ENCODE measurements around the gene ANO2.
"Not testable (repeated sequence)": the region's sequence is repeated elsewhere in the genome, so short reads cannot be mapped to it uniquely, and the experiment has no call there.

Gene ANO2

DNA sequence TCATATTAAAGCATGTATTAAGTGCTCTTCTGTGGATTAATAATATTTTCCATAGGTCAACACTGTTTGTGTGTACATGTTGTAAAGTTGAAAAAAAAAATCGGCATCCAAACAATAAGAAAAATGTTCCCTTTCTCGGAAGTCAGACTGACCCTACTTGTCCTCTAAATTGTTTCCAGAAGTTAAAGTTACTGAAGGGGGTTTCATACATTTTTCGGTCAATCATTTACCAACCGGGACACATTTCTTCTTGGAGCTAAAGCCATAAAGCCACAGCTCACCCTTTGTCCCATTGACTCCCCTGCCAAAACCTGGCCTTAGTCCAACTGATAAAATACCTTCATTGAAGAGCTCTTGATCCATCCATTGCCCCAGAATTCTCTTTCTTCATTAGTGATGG, 230.0 kb downstream of the ANO2 start:
- no peak for DNase-seq

DNA sequence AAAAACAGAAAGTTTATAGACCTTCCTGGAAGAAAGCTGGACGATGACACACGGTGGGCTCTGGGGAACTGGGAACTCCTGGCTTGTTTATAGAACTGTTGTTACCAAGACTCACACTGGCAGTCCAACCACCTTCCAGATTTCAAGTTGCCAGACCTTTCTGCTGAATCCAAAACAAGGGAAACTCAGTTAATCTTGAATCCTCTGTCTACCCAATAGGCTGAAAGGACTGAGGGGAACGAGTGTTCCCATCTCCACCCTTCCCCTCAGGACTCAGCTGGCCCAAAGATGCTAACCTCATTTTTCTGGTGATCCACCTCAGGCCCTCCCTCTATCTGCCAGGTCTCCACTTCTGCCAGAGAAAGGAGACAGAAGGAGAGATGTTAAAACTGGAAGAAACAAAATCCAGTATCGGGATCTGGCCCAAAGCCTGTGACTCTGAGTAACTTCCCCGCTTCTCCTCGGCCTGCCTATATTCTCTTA, 231.4 kb downstream of the ANO2 start:
- no peak for DNase-seq

DNA sequence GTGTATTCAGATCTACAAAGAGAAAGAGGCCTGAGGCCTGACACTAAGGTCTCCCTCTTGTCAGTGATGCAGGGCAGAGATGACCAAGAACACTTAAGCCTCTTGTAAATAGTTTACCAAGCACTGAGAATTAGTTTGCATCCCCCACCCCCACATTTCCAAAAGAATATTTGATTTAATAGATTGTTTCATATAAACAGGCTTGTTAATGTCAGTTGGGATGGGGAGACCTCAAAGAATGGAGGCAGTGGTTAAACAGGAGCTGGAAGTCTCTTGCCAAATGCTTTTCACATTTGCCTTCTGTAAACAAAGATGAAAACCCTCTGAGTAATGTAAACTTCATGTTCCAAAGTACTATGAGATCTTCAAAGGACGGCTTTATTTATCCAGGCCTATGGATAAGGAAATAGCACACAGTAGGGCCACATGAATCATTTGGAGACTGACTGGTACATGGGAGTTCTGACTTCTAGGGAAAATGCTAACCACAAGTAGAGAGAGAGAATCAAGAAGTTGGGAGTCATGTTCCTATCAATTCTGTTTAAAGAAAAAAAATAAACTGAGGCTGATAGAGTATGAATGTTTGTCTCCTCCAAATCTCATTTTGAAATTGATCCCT, 234.7 kb downstream of the ANO2 start:
- no peak for DNase-seq

DNA sequence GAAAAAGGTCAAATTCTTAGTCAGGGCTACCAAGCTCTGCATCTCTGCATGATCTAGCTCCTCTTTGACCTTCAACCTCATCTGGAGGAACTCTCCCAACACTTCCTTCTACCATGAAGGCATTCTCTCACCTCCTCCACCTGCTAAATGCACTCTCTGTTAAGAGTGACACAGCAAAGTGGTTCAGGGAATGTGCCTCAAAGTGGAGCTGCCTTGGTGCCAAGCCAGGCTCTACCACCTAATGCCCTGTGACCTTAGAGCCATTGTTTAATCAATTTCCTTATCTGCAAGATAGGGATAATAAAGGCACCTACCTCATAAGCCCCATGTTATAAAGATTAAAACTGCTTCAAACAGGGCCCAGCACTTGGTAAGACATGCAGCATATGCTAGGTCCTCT, 236.7 kb downstream of the ANO2 start:
- DNase-seq: no peak

DNA sequence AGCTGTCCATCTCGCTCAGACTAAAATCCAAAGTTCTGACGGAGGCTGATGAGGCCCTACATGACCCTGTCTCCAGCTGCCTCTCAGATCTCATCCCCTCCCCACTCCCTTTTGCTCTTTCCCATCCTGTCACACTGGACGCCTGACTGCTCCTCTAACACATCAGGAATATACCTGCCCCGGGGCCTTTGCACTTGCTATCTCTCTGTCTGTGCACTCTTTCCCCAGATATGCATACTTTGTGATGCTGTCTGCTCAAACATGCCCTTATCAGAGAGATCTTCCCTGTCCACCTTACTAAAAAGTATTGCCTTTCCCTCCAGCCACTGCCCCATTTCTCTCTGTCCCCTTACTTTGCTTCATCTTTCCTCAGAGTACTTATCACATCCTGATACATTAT, 238.8 kb downstream of the ANO2 start:
- DNase-seq: no peak

DNA sequence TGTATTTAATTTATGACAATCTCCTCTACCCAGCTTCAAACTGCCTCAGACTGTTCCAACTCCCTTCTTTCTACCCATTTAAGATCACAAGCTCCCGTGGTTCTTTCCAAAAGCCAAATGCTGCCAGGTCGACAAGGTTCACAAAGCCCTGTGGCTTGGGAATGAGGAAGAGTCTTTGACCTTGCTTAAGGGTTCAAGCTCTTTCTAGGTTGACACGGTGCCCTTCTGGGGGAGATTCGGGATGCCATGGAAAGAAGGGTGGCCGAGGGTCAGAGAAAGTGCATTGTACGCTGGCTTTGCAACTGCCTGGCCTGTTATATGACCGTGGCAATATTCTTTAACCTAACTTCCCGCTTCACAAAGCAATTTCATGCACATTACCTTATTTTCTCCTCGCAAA, 239.3 kb downstream of the ANO2 start:
- no peak for DNase-seq

DNA sequence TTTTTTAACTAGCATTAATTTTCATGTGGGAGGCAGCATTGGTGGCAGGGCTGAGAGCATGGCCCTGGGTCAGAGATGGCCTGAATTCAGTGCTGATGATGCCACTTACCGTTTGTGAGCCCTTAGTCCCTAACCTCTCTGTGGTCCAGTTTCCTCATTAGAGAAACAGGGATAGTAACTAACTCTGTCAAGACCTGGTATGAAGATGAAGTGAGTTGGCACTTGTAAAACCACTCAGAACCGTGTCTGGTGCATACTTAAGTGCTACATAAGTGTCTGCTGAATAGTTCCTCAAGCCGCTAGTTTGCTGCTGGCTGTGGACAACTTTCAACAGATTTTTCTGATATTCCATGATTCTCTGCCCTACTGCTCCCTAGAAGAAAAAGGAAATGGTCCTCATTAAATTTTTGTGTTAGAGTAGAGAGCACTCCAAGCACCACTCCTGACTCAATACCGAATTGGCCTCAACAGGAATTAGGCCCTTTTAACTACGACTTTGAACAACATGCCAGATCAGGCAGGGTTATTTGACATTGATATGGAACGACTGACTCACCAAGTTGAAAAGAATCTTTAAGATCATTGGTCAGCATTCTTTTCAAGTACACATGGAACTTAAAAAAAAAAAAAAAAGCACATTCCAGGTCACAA, 250.2 kb downstream of the ANO2 start:
- DNase-seq: no peak

DNA sequence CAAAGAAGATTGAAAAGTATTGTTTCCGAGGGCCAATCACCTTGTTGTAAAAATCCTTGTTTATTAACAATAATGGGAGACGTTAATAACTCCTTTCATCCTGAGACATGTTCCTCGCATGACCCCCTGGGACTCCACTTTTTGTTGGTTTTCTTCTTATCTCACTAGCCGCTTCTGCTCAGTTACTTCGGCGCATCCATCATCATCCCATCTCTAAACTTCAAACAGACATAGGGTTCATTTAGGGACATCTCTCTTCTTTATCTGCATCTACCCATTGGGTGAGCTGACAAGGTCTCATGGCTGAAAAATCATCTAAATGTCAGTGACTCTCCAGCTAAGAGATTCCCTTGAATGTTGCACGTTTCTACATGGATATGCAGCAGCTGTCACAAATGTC, 252.2 kb downstream of the ANO2 start:
- DNase-seq: no peak

DNA sequence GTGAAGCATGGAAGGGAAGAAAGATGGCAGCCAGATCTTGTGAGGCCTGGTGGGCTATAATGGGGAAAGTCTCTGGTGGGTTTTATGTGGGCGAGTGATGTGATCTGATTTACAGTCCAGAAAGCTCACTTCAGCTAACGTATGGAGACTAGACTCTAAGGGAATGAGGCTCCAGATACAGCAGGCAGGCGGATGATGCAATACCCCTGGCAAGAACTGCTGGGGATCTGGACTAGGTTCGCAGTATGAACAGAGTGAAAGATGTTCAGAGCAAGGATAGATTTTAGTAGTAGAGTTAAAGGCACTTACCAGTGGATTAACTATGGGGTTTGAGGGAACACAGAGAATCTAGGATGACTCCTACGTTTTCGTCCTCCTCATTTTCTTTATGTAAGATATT, 253.1 kb downstream of the ANO2 start:
- DNase-seq: no peak

DNA sequence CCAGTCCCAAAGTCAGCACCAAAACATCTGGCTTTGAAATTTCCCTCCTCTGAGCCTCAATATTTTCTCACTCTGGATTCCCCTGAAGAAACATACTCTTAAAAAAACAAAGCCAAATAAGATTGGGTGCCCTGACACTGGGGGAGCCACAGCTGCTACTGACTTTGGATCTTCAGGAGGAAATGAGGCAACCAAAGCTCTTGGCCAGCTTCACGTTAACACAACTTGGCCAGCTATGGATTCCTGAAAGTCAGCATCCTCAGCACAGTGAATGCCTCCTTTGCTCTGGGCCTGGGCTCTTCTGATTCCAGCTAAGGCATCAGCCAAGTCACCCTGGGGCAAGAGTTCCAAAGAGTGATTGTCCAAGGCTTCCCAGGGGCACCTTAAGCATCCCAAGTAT, 254.8 kb downstream of the ANO2 start:
- no peak for DNase-seq

DNA sequence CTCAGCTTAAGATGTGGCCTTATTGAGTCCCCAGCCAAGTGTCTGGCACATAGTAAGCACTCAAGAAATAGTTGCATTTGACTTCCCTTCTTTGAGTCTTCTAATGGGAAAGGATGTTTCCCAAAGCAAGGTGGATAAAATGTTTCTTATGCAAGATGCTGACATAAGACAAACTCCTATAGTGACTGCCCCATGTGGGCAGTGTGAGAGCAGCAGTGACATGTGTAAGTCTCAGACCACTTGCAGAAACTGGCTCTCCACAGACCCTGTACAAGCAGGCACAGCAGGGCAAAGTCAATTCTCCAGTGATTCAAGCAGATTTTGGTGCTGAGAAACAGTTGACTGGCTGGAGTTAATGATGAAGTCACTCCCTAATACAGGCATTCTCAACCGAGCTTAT, 255.3 kb downstream of the ANO2 start:
- no peak for DNase-seq

DNA sequence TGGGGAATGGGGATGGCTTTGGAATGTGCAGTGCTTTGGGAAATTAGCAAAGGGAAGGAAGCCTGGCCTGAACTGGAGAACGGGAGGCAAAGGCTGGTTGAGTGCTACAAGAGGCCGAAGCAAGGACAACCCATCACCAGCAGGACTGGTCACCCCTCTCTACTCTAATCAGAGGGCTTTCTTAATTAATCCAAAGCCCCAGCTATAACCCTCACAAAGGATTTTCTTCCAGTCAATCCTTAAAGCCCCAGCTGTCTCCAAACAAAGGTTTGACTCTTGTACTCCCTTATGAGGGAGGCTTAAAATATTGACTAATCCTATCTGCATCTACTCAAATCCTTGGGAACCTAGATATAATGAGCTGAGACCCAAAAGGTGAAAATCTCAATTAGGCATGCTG, 256.8 kb downstream of the ANO2 start:
- DNase-seq: no peak

DNA sequence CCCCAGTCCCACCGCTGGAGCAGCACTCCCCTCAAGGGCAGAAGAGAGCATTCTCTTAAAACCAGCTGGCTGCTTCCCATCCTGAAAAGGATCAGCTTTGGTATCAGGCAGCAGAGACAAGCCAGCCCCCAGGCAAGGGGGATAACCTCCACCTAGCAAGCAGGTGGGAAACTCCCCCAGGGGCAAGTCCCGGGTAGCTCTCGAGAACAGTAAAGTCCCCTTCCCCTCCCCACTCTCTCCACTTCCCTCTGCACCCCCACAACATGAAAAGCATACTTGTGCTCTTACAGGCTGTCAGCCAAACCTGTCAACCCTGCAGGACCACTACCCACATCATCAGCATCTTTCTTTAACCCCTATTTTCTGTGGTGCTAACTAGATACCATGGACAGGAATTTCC, 259.1 kb downstream of the ANO2 start:
- no peak for DNase-seq

DNA sequence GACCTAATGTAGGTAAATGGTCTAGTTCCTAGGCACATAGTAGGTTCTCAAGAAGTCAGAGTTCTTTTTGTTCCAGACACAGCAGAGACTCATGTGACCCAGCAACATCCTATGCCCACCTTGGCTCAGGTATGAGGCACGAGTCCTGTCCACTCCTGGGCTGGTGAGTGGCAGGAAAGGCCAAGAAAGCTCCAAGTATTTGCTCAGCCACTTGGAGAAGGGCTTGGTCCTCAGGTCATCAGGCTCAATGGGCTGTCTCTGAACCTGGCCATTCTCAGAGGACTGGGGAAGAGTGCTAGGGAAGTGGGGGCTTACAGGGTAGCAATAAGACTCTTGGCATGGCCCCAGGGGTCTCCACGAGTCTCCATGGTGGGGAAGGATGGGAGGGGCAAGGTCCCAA, 260.1 kb downstream of the ANO2 start:
- no peak for DNase-seq

DNA sequence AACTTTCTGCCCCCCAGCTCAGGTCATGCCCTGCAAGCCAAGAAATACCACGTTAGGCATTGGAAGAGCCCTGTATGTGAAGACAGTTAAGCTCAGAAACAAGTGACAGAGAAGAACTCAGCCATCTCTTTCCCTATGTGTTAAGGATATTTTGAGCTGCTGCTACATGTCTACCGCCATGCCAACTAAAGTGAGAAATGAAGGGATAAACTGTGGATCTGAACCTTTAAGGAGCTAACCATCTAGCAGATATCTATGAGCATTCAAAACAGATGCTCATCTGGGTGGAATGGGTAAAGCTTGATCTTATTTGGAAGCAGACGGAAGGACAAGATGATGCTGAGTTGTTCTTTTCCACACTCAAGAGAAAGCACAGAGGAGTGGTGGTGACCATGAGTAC, 262.5 kb downstream of the ANO2 start:
- no peak for DNase-seq

DNA sequence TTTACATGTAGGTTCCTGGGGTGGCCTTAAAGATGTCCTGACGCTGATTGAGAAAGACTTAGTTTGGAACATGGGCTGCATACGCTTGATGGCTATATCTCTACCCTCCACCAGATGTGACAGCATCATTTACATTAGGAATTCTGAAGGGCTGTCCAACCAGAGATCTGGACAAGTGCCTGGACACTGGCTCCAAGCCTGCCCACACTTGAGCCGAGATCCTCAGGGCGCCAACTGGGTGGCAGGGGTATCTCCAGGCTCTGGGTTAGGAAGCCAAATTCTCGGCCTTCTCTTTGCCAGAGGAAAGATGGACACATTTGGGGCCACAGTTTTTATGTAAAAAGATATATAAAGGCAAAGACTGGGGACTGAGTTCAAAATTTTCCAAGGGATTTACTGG, 266.9 kb downstream of the ANO2 start:
- no peak for DNase-seq

DNA sequence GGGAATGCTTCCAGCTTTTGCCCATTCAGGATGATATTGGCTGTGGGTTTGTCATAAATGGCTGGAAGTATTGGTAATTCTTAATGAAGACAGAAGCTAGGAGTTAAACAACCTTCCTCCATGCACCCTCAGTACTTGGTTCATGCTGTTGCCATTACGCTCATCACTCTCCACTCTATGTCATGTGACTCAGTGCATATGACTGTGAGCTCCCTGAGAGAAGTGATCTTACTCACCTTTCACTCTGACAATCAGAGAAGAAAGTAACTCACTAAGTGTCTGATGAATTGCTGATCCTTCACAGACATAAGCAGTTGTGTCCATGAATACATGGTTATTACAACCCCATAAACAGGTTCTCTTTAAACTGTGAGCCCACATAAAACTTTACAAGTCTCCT, 275.4 kb downstream of the ANO2 start:
- DNase-seq: not testable (repeated sequence)

DNA sequence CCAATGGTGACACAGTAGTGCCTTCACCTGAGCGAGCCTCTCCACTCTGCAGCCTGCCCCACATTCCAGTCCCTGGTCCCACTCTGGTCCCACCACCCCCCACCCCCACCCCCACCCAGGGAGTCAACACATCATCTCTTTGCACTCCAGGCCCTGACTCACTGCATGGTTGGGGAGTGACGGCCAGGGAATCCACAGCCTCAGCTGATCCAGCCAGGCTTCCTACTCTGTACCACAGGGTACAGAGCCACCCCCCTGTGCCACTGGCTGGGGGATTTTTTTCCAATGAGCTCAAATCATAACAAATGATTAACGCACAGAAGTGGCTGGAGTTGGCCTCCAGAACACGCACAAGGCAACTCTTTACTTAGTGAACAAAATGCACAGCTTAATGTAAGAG, 279.4 kb downstream of the ANO2 start:
- no peak for DNase-seq

DNA sequence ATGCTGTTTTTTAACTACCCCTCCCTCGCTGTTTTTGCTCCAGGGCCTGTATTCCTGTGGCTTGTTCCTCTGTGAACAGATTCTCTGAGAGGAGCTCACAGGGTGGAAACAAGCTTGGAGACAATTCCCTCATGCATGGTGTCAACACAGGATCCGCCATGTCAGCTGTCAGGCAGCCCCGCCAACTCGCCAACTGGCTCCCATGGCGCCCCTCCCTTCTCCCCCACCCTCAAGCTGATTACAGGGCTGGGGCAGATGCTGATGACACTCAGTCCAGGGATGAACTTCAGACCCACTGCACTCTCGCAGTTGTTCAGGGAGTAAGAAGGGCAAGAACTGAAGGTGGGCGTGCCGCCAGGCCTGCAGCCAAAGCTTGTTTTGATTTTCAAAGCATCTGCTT, 283.2 kb downstream of the ANO2 start:
- DNase-seq: no peak

DNA sequence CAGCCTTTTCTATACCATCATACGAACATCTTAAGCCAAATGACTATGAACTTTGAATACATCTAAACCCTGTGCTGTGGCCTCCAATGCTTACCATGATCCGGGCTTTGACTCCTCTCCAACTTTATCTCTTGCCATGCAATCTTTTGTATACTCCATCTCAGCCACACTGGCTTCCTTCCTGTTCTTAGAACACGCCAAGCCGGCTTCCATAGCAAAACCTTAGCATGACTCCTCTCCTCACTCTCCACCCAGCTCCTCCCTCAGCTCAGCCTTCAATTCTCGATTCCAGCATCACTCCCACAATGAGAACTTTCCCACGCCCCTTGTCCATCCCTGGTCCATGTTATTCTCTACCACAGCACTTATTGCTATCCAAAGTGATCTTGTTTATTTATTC, 284.8 kb downstream of the ANO2 start:
- no peak for DNase-seq

DNA sequence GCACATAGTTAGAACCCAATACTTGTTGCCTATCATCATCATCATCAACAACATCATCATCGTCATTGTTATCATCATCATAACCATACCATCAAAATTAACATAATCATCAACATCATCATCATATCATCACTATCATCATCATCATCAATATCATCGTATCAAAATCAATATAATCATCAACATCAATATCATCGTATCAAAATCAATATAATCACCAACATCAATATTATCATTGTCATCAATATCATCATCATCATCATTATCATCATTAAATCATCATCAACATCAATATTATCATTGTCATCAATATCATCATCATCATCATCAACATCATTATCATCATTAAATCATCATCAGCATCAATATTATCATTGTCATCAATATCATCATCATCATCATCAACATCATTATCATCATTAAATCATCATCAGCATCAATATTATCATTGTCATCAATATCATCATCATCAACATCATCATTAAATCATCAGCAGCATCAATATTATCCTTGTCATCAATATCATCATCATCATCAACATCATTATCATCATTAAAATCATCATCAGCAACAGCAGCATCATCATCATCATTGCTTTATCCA, 286.6 kb downstream of the ANO2 start:
- not testable (repeated sequence) for DNase-seq

DNA sequence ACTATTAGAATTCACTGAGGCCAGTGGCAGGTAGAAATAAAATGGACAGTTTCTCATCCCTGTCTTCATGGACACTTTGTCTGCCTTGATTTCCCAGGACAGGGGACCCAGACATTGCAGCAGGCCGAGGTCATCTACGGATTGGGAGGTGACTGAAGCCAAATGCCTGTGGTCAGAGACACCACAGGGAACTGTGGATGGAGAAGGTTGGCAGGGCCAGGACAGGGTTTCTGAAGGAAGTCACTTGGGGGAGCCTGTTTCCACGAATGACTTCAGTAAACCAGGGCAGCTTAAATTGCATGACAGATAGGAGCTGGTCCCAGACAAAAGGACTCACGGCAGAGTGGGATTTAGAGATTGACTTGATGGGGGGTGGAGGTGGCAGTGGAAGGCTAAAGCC, 288.2 kb downstream of the ANO2 start:
- no peak for DNase-seq

DNA sequence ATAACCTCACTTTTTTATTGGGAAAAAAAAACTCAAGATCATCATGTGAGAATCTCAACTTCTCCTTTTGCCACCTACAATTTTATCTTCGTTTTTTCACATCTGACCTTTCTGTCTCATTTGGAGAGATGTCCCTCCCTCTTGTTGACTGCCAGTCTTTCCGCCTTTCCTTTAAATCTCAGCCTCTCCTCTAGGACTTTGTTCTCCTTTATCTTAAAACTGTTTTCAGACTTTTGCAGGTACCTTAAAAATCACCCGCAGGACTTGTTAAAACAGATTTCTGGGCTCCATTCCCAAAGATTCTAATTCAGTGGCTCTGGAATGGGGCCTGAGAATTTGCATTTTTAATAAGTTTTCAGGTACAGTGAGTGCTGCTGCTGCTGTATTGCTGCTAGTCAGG, 289.9 kb downstream of the ANO2 start:
- no peak for DNase-seq

DNA sequence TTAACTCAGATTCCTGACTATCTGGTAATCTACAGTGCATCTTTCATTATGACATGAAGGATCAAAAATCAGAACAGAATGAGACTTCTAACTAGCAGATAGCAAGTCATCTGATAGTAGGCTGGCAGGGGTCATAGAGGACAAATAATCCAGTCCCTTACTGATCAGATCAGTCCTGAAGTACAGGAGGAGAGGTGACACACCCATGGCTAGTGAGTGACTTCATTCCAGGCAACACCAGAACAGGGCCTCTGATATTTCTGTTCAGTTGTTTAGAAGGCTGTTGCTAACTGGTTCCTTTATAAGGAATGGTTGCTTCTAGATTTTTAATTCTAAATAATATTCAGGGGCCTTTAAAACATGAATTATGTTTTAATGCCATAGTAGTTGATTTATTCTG, 291.0 kb downstream of the ANO2 start:
- DNase-seq: no peak

All from NCI-H510A treated with DMSO at 0.1 percent for 48 hours (cell line).